Measurements from ENCODE around the gene DNER.

GRCh38 chr2:229408962-229409361, 305.4 kb downstream of the DNER start:
- TF ChIP-seq CTCF (IDR thresholded peaks at IDR 0.05) (no peak), POLR2A (IDR thresholded peaks at IDR 0.05) (no peak)
